HG03439 (cell line): ENCODE measurements around the gene KRT8.
"Not testable (repeated sequence)": the region's sequence is repeated elsewhere in the genome, so short reads cannot be mapped to it uniquely, and the experiment has no call there.

ENCODE experiments used
- ATAC-seq: cut with Tn5 transposase; IDR thresholded peaks from one replicate; pipeline ENCODE4 v1.9.1; 2021; ENCODE audit warnings: mild to moderate bottlenecking, moderate library complexity; ENCODE audit not compliant: unreplicated experiment

KRT8 gene

GRCh38 chr12:52904509-52905300 lies at the start of gene KRT8:
KRT8 (minus strand) TSS chr12:52905076; CDS start chr12:52904981, 95 bp downstream.
- not testable (repeated sequence) for ATAC-seq

GRCh38 chr12:52953181-52953841 lies 48.4 kb upstream of the KRT8 start:
- ATAC-seq: no peak

- ATAC-seq: no peak
Measured at GRCh38 chr12:52952076-52952801, 47.4 kb upstream of the KRT8 start.

GRCh38 chr12:52951640-52952039 lies 46.8 kb upstream of the KRT8 start:
- ATAC-seq: no peak

GRCh38 chr12:52951126-52951525 lies 46.2 kb upstream of the KRT8 start:
- ATAC-seq: no peak

- no peak for ATAC-seq
Measured at GRCh38 chr12:52950553-52950952, 45.7 kb upstream of the KRT8 start.

- no peak for ATAC-seq
Measured at GRCh38 chr12:52949413-52950331, 44.8 kb upstream of the KRT8 start.

- no peak for ATAC-seq
Measured at GRCh38 chr12:52947738-52948423, 43.0 kb upstream of the KRT8 start.

- no peak for ATAC-seq
Measured at GRCh38 chr12:52946797-52947547, 42.1 kb upstream of the KRT8 start.

GRCh38 chr12:52946334-52946733 lies 41.5 kb upstream of the KRT8 start:
- ATAC-seq: no peak

- ATAC-seq: no peak
Measured at GRCh38 chr12:52945389-52946232, 40.7 kb upstream of the KRT8 start.

- ATAC-seq: no peak
Measured at GRCh38 chr12:52944683-52945388, 40.0 kb upstream of the KRT8 start.

GRCh38 chr12:52942901-52943181 lies 38.0 kb upstream of the KRT8 start:
- ATAC-seq: no peak

GRCh38 chr12:52942066-52942900 lies 37.4 kb upstream of the KRT8 start:
- no peak for ATAC-seq

- no peak for ATAC-seq
Measured at GRCh38 chr12:52929538-52929937, 24.7 kb upstream of the KRT8 start.

- no peak for ATAC-seq
Measured at GRCh38 chr12:52927964-52928363, 23.1 kb upstream of the KRT8 start.

- no peak for ATAC-seq
Measured at GRCh38 chr12:52926596-52927234, 21.8 kb upstream of the KRT8 start.
